MM.1S (cell line): Measurements from ENCODE around the gene FDX1.

Experiments used
- CTCF ChIP-seq: fragments of 300-600 bp; sonication (generic); IDR thresholded peaks from 2 replicates; pipeline ENCODE4 v1.5.1; 2016; ENCODE audit warnings: antibody characterized with exemption, low read length, mixed read lengths
- EZH2 ChIP-seq: fragments of 300-600 bp; sonication (generic); optimal IDR thresholded peaks from 2 replicates; pipeline ENCODE3; 2017; ENCODE audit warnings: low read depth, mild to moderate bottlenecking, antibody characterized with exemption, low read length, mixed read lengths
- EZH2phosphoT487 ChIP-seq: fragments of 300-600 bp; sonication (generic); IDR thresholded peaks from 2 replicates; pipeline ENCODE4 v1.6.1; 2018; ENCODE audit warnings: antibody characterized with exemption, low read length

DNA sequence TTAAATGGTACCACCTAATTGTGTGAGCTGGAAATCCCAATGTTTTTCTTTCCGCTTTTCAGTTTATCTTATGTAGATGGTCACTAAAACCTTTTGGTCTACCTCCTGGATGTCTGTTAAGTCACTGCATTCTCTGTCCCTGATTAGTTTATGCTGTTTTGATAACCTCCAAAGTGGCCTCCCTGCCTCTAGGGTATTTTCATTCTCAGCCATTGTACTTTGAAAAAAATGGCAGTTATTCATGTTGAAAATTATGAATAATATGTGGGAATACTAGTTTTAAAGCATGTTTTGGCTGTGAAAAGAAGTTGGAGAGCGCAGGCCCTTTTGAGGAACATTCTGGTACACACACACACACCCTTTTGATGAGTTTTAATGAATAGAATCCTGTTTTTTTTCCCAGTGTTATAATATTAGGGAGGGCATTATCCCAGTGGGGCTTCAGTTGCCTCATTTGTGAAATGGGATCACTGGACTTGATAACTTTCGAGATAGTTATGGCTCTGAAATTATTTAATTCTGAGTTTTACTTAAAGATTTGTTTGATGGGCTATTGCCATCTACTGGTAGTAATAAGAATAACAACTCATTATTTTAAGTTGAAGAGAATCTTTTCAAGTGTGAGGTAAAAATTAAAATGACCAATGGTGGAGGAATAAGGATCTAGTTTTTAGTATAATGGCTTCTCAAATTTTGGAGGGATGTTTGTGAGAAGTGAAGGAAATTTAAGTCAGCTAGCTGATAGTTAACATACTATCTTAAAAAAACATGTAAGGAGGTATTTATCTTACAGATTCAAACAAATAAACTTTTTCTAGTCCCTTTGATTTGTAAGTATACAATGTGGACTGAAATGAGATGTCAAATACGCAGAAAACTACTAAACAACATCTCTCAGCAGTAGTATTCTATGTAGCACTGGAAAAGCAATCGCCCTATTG is 3.9 kb downstream of the FDX1 start:
- TF ChIP-seq CTCF, result peak; percentile 56
- no peak for TF ChIP-seq EZH2phosphoT487
- no peak for TF ChIP-seq EZH2
